ENCODE data around the gene GRIA1. TPM values are rescaled to one million over a fixed set of nuclear protein-coding genes. Genes with fewer than 3 reads are reported as not detected.

The GRIA1 gene
- total and polyA plus RNA-seq, 2 of the 4 experiments (the other 2 are of a cell fraction), result 0.48 to 1.3 TPM

- H4K20me1 ChIP-seq (ENCODE audit: insufficient read depth, low read length), result no peaks in the 10 kb centered on the region
- dilution Hi-C loops (cut with HindIII; ENCODE audit: low sequenced_read_pairs, unreplicated experiment), result no loop called here
- intact Hi-C loops (cut with micrococcal nuclease), result no loop called here
- peak overlapping the region; percentile 79 for H2BK5ac ChIP-seq (ENCODE audit: low read depth, low read length, poor library complexity, severe bottlenecking)
- peak overlapping the region; percentile 46 for H2AFZ ChIP-seq (replicated peaks; ENCODE audit: low read length, poor library complexity)
- ATAC-seq (ENCODE audit: low read depth) (peak; percentile 4; the same call in 1 of the 2 replicates), DNase-seq (peak; percentile 69)
- no TSS peak for BruUV-seq (replicated peaks)
- no peaks in the 10 kb centered on the region for H3K79me1 ChIP-seq (ENCODE audit: low read depth in 1 of 2, low read length in 2 of 2)
- in situ Hi-C loops (cut with MboI; ENCODE audit: low sequenced_read_pairs), result no loop called here
- peak overlapping the region; percentile 35; the same call in 1 of the 2 replicates for H3K23ac ChIP-seq (ENCODE audit: low read depth, low read length)
- H3K9ac ChIP-seq (ENCODE audit: low read depth, low read length), result no peak overlapping the region
- H4K5ac ChIP-seq (ENCODE audit: low read depth, low read length), result peak overlapping the region; percentile 12; the same call in 1 of the 2 replicates
- no peak overlapping the region for H2AK9ac ChIP-seq (replicated peaks; ENCODE audit: low read depth, low read length, poor library complexity)
- peak overlapping the region; percentile 87 for H2BK120ac ChIP-seq (ENCODE audit: low read depth, low read length)
- peaks cover 14% of the 10 kb centered on the region; the same call in 1 of the 2 replicates for H3K9me1 ChIP-seq (ENCODE audit: insufficient read depth, low read length)
- H3K18ac ChIP-seq (ENCODE audit: low read depth, low read length), result peak overlapping the region; percentile 30; the same call in 1 of the 2 replicates
- POLR2A ChIA-PET (ENCODE audit: unreplicated experiment), result interaction anchor here (0.6 kb wide), 1 partner anchor 32 kb away, joined by 3 read pairs; no protein-coding TSS in a partner anchor
- CTCF ChIA-PET, result no interaction called here
- H3K4ac ChIP-seq (ENCODE audit: low read depth, low read length), result peak overlapping the region; percentile 47
- H3K27ac ChIP-seq (ENCODE audit: insufficient read depth, low read length), result no peak overlapping the region; the same call in 1 of the 2 replicates
- no peak overlapping the region; the same call in 1 of the 2 replicates for H3K14ac ChIP-seq (replicated peaks; ENCODE audit: low read depth, low read length)
- peak overlapping the region; percentile 78 for H4K91ac ChIP-seq (ENCODE audit: insufficient read depth, low read depth, low read length)
- H3K9me3 ChIP-seq (ENCODE audit: control insufficient read depth, insufficient read depth, low read length), result no peaks in the 10 kb centered on the region
- no peak overlapping the region for H3K56ac ChIP-seq (ENCODE audit: extremely low read depth, insufficient read depth, low read length)
- no peaks in the 10 kb centered on the region for H3K36me3 ChIP-seq (ENCODE audit: control insufficient read depth, insufficient read depth, low read length)
- H2BK20ac ChIP-seq (ENCODE audit: low read depth, low read length), result peak overlapping the region; percentile 81; the same call in 1 of the 2 replicates
- no peak overlapping the region for H3K4me3 ChIP-seq (ENCODE audit: insufficient read depth, low read depth, low read length)
- WGBS, 2 experiments (ENCODE audit: extremely low coverage in 2 of 2, insufficient read length in 1 of 2), result no CpG with 5 or more reads among the region's 5 CpGs
- peak overlapping the region; percentile 85; the same call in 1 of the 2 replicates for H2AK5ac ChIP-seq (ENCODE audit: low read depth, low read length)
- H2BK15ac ChIP-seq (ENCODE audit: low read depth, low read length), result peak overlapping the region; percentile 55; the same call in 1 of the 3 replicates
- no peak overlapping the region for H3K4me2 ChIP-seq (ENCODE audit: low read depth, low read length)
- peak overlapping the region; percentile 56 to 75 for H4K8ac ChIP-seq (ENCODE audit: low read depth in 2 of 2, low read length in 2 of 2)
- peaks cover 7% of the 10 kb centered on the region for H3K4me1 ChIP-seq (ENCODE audit: control insufficient read depth, insufficient read depth, low read length)
- no peaks in the 10 kb centered on the region for H3K27me3 ChIP-seq (ENCODE audit: control insufficient read depth, insufficient read depth, low read length)
- no peak for TF ChIP-seq BHLHE40 (IDR thresholded peaks at IDR 0.05; ENCODE audit: low read depth, low read length)
- TF ChIP-seq RFX5 (IDR thresholded peaks at IDR 0.05; ENCODE audit: low read depth, low read length), result no peak
- TF ChIP-seq CTCF (conservative IDR thresholded peaks at IDR 0.05; ENCODE audit: low read depth, low read length), result no peak
- no peak for TF ChIP-seq USF2 (IDR thresholded peaks at IDR 0.05; ENCODE audit: low read depth, low read length)
- TF ChIP-seq POLR2A (IDR thresholded peaks at IDR 0.05; ENCODE audit: low read depth, low read length), result no peak
- no peak for TF ChIP-seq RAD21 (IDR thresholded peaks at IDR 0.05; ENCODE audit: low read length)
- TF ChIP-seq MXI1 (IDR thresholded peaks at IDR 0.05; ENCODE audit: borderline replicate concordance, low read depth, low read length), result no peak
- TF ChIP-seq CEBPB (IDR thresholded peaks at IDR 0.05; ENCODE audit: low read depth, low read length), result no peak
- TF ChIP-seq RCOR1 (IDR thresholded peaks at IDR 0.05; ENCODE audit: insufficient replicate concordance, low read length), result no peak
- no peak for TF ChIP-seq CHD1 (IDR thresholded peaks at IDR 0.05; ENCODE audit: low read depth, low read length)
- TF ChIP-seq MAFK (IDR thresholded peaks at IDR 0.05; ENCODE audit: low read depth, low read length), result no peak
- no peak for TF ChIP-seq SMC3 (IDR thresholded peaks at IDR 0.05; ENCODE audit: low read depth, low read length)
- TF ChIP-seq ELK1 (IDR thresholded peaks at IDR 0.05; ENCODE audit: borderline replicate concordance, low read depth, low read length), result no peak
- TF ChIP-seq FOS (IDR thresholded peaks at IDR 0.05; ENCODE audit: low read depth, low read length), result no peak
- no peak for TF ChIP-seq NFE2L2 (IDR thresholded peaks at IDR 0.05; ENCODE audit: low read depth, low read length)
These were observed 133.4 kb downstream of the GRIA1 start for GRCh38 chr5:153623751-153624450.
